Trophoblast cell (in vitro differentiated cells and primary cell): Measurements from ENCODE around the gene URAD.

Source experiments
- DNase-seq, 2 donors: peaks; one replicate each; pipeline ENCODE4 v3.0.0-alpha.2; 2016
- H2AFZ ChIP-seq: 2 replicates; pipeline ENCODE4 v1.6.1; 2013; ENCODE audit warnings: low read length, moderate library complexity, mild to moderate bottlenecking; ENCODE audit not compliant: insufficient read depth, poor library complexity
- H2AK5ac ChIP-seq: 2 replicates; pipeline ENCODE4 v1.6.1; 2013; ENCODE audit warnings: mild to moderate bottlenecking, low read length
- H2BK120ac ChIP-seq: 2 replicates; pipeline ENCODE4 v1.6.1; 2013; ENCODE audit warnings: low read length, mild to moderate bottlenecking, moderate library complexity; ENCODE audit not compliant: insufficient read depth, poor library complexity
- H2BK12ac ChIP-seq: 2 replicates; pipeline ENCODE4 v1.6.1; 2013; ENCODE audit warnings: mild to moderate bottlenecking, low read length, moderate library complexity
- H2BK5ac ChIP-seq: 2 replicates; pipeline ENCODE4 v1.6.1; 2013; ENCODE audit warnings: low read length, low read depth, moderate library complexity, mild to moderate bottlenecking; ENCODE audit not compliant: poor library complexity
- H3K14ac ChIP-seq: 2 replicates; pipeline ENCODE4 v1.6.1; 2013; ENCODE audit warnings: mild to moderate bottlenecking, low read length
- H3K18ac ChIP-seq: 2 replicates; pipeline ENCODE4 v1.6.1; 2013; ENCODE audit warnings: mild to moderate bottlenecking, low read length
- H3K23ac ChIP-seq: 2 replicates; pipeline ENCODE4 v1.6.1; 2013; ENCODE audit warnings: low read length
- H3K27ac ChIP-seq: 2 replicates; pipeline ENCODE4 v1.5.1; 2013; ENCODE audit warnings: low read depth, mild to moderate bottlenecking, inconsistent platforms, low read length, moderate library complexity
- H3K27me3 ChIP-seq: 2 replicates; pipeline ENCODE4 v1.6.1; 2013; ENCODE audit warnings: inconsistent platforms, mild to moderate bottlenecking, low read length, moderate library complexity; ENCODE audit not compliant: insufficient read depth
- H3K36me3 ChIP-seq, 2 experiments: 1 replicate in 1 of 2; 2 replicates in 1 of 2; pipeline ENCODE4 v1.6.1; 2013; ENCODE audit warnings: low read length in 2 of 2, mild to moderate bottlenecking in 2 of 2, moderate library complexity in 1 of 2; ENCODE audit not compliant: insufficient read depth in 2 of 2, control insufficient read depth in 1 of 2
- H3K4ac ChIP-seq: 2 replicates; pipeline ENCODE4 v1.6.1; 2013; ENCODE audit warnings: low read depth, mild to moderate bottlenecking, low read length, moderate library complexity
- H3K4me1 ChIP-seq, 2 experiments: 1 replicate in 1 of 2; 2 replicates in 1 of 2; pipeline ENCODE4 v1.6.1; 2013; ENCODE audit warnings: low read length in 2 of 2, mild to moderate bottlenecking in 2 of 2, moderate library complexity in 1 of 2; ENCODE audit not compliant: insufficient read depth in 2 of 2, control insufficient read depth in 1 of 2
- H3K4me2 ChIP-seq: 2 replicates; pipeline ENCODE4 v1.6.1; 2013; ENCODE audit warnings: inconsistent platforms, mild to moderate bottlenecking, low read length, moderate library complexity
- H3K4me3 ChIP-seq: 2 replicates; pipeline ENCODE4 v1.5.1; 2013; ENCODE audit warnings: mild to moderate bottlenecking, low read depth, low read length, inconsistent platforms
- H3K79me1 ChIP-seq: one replicate; pipeline ENCODE4 v1.6.1; 2013; ENCODE audit warnings: low read length
- H3K79me2 ChIP-seq: 2 replicates; pipeline ENCODE4 v1.6.1; 2013; ENCODE audit warnings: low read length, mild to moderate bottlenecking; ENCODE audit not compliant: control insufficient read depth, insufficient read depth, poor library complexity
- H3K9ac ChIP-seq: 2 replicates; pipeline ENCODE4 v1.6.1; 2013; ENCODE audit warnings: mild to moderate bottlenecking, low read length
- H3K9me3 ChIP-seq: 2 replicates; pipeline ENCODE4 v1.6.1; 2013; ENCODE audit warnings: low read depth, mild to moderate bottlenecking, control low read depth, inconsistent platforms, low read length; ENCODE audit not compliant: insufficient read depth
- H4K12ac ChIP-seq: 2 replicates; pipeline ENCODE4 v1.6.1; 2013; ENCODE audit warnings: low read depth, mild to moderate bottlenecking, low read length, moderate library complexity
- H4K8ac ChIP-seq: 2 replicates; pipeline ENCODE4 v1.6.1; 2013; ENCODE audit warnings: low read depth, mild to moderate bottlenecking, low read length, moderate library complexity
- H4K91ac ChIP-seq: one replicate; pipeline ENCODE4 v1.6.1; 2013; ENCODE audit warnings: low read depth, mild to moderate bottlenecking, low read length, moderate library complexity
- WGBS: extraction: QIAGEN DNeasy Blood & Tissue Kit; methylation state at CpG from one replicate; pipeline ENCODE4 v1.1.7; 2013; ENCODE audit warnings: missing lambda C conversion rate; ENCODE audit not compliant: insufficient read length, insufficient coverage; ENCODE audit errors: extremely low coverage; 5-methylcytosine and 5-hydroxymethylcytosine counted together

Gene URAD

GRCh38 chr13:27973961-27974662 is 14.4 kb downstream of the URAD start:
- no peak overlapping the region for H2BK5ac ChIP-seq
- no peak for DNase-seq
- no peak overlapping the region for H2BK12ac ChIP-seq
- H2BK120ac ChIP-seq: no peak overlapping the region
- H4K12ac ChIP-seq: no peak overlapping the region
- H3K4me2 ChIP-seq: no peak overlapping the region
- no peak overlapping the region for H3K4ac ChIP-seq
- no peak overlapping the region for H4K8ac ChIP-seq
- WGBS: no CpG with 5 or more reads among the region's 7 CpGs
- H3K23ac ChIP-seq: no peak overlapping the region
- H3K27ac ChIP-seq: no peak overlapping the region
- H2AFZ ChIP-seq: no peak overlapping the region
- no peak overlapping the region for H4K91ac ChIP-seq
- no peaks in the 10 kb centered on the region for H3K36me3 ChIP-seq
- H3K9ac ChIP-seq: no peak overlapping the region
- H3K27me3 ChIP-seq: peaks cover 73% of the 10 kb centered on the region
- no peak overlapping the region for H2AK5ac ChIP-seq
- no peak overlapping the region for H3K4me3 ChIP-seq
- no peaks in the 10 kb centered on the region for H3K79me1 ChIP-seq
- peaks cover 5% of the 10 kb centered on the region for H3K9me3 ChIP-seq
- no peak overlapping the region for H3K18ac ChIP-seq
- H3K14ac ChIP-seq: no peak overlapping the region
- peaks cover 14 to 22% of the 10 kb centered on the region in 2 experiments for H3K4me1 ChIP-seq
- H3K79me2 ChIP-seq: no peaks in the 10 kb centered on the region

GRCh38 chr13:27973291-27973690 is 15.2 kb downstream of the URAD start:
- Histone ChIP-seq H2AFZ (no peak overlapping the region), H3K79me1 (peaks cover 2% of the 10 kb centered on the region), H3K4me1 (peaks cover 18 to 28% of the 10 kb centered on the region in 2 experiments), H3K18ac (no peak overlapping the region), H4K12ac (no peak overlapping the region), H2BK12ac (no peak overlapping the region), H2BK5ac (no peak overlapping the region), H2BK120ac (no peak overlapping the region), H3K4ac (no peak overlapping the region), H3K36me3 (no peaks in the 10 kb centered on the region), H3K4me2 (no peak overlapping the region), H3K27ac (no peak overlapping the region), H3K4me3 (no peak overlapping the region), H3K9ac (no peak overlapping the region), H3K27me3 (peaks cover 73% of the 10 kb centered on the region), H3K9me3 (peaks cover 8% of the 10 kb centered on the region), H2AK5ac (no peak overlapping the region), H3K79me2 (no peaks in the 10 kb centered on the region), H3K23ac (no peak overlapping the region), H4K8ac (no peak overlapping the region), H3K14ac (no peak overlapping the region), H4K91ac (no peak overlapping the region)
- no peak for DNase-seq
- WGBS: no CpG with 5 or more reads among the region's 5 CpGs

- no peak overlapping the region for H3K27ac ChIP-seq
- H3K27me3 ChIP-seq: peaks cover 73% of the 10 kb centered on the region
- H3K4ac ChIP-seq: no peak overlapping the region
- H3K4me3 ChIP-seq: peak overlapping the region; percentile 13
- DNase-seq: no peak
- no peak overlapping the region for H3K18ac ChIP-seq
- H4K91ac ChIP-seq: no peak overlapping the region
- no peaks in the 10 kb centered on the region for H3K79me2 ChIP-seq
- H3K9me3 ChIP-seq: peaks cover 3% of the 10 kb centered on the region
- H3K14ac ChIP-seq: no peak overlapping the region
- no peak overlapping the region for H3K9ac ChIP-seq
- WGBS: no CpG with 5 or more reads among the region's 2 CpGs
- H3K4me2 ChIP-seq: no peak overlapping the region
- H2BK5ac ChIP-seq: no peak overlapping the region
- H2AFZ ChIP-seq: no peak overlapping the region
- no peak overlapping the region for H4K12ac ChIP-seq
- no peak overlapping the region for H2AK5ac ChIP-seq
- no peak overlapping the region for H4K8ac ChIP-seq
- peaks cover 2% of the 10 kb centered on the region for H3K79me1 ChIP-seq
- no peaks in the 10 kb centered on the region for H3K36me3 ChIP-seq
- no peak overlapping the region for H2BK12ac ChIP-seq
- H3K4me1 ChIP-seq: peaks cover 24 to 25% of the 10 kb centered on the region in 2 experiments
- H2BK120ac ChIP-seq: no peak overlapping the region
- H3K23ac ChIP-seq: no peak overlapping the region
Observed at GRCh38 chr13:27972478-27972820, 16.0 kb downstream of the URAD start.

- no peak overlapping the region for H3K14ac ChIP-seq
- H2AFZ ChIP-seq: no peak overlapping the region
- no peak overlapping the region for H2BK12ac ChIP-seq
- WGBS: no CpG with 5 or more reads among the region's 7 CpGs
- no peak overlapping the region for H3K9ac ChIP-seq
- no peak overlapping the region for H2BK120ac ChIP-seq
- no peak overlapping the region for H3K23ac ChIP-seq
- H3K36me3 ChIP-seq: no peaks in the 10 kb centered on the region
- H2BK5ac ChIP-seq: no peak overlapping the region
- peaks cover 29 to 30% of the 10 kb centered on the region in 2 experiments for H3K4me1 ChIP-seq
- peaks cover 3% of the 10 kb centered on the region for H3K9me3 ChIP-seq
- H3K18ac ChIP-seq: no peak overlapping the region
- H3K4me3 ChIP-seq: peak overlapping the region; percentile 13
- no peak overlapping the region for H3K4ac ChIP-seq
- H4K12ac ChIP-seq: no peak overlapping the region
- H3K27ac ChIP-seq: no peak overlapping the region
- H2AK5ac ChIP-seq: no peak overlapping the region
- no peak overlapping the region for H4K91ac ChIP-seq
- H3K79me1 ChIP-seq: peaks cover 2% of the 10 kb centered on the region
- no peak for DNase-seq
- H3K4me2 ChIP-seq: peak overlapping the region; percentile 2
- no peaks in the 10 kb centered on the region for H3K79me2 ChIP-seq
- no peak overlapping the region for H4K8ac ChIP-seq
- H3K27me3 ChIP-seq: peaks cover 72% of the 10 kb centered on the region
Observed at GRCh38 chr13:27971776-27972477, 16.6 kb downstream of the URAD start.
